ENCODE measurements around the gene MAP3K7.

DNA sequence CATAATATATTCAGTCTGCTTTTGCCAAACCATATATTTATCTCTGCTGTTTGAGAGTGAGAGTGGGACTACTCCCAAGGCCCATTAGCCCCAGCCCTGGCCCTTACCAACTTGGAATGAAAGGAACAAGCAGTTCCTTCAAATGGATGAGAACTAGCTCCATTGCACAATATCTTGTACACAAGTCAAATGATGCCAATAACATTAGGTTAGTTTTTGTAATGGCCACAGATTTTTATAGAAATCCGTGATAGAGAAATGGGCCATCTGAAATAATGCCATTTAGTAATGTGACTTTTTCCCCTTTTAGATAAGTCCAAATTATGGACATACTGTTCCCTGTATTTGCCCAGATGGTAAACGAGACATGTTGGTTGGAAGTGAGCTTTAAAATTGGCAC is 117.0 kb downstream of the MAP3K7 start:
- TF ChIP-seq CTCF (IDR thresholded peaks at IDR 0.05; ENCODE audit: low read length) (no peak), EZH2phosphoT487 (IDR thresholded peaks at IDR 0.05; ENCODE audit: low read length) (no peak)

All from MM.1S (cell line).